Inflammatory macrophage treated with lipopolysaccharide for 4 hours (primary cell): ENCODE data around the gene PPM1M.
"Not testable (repeated sequence)": the region's sequence is repeated elsewhere in the genome, so short reads cannot be mapped to it uniquely, and the experiment has no call there.

Experiments
- DNase-seq: peaks from one replicate; pipeline ENCODE4 v3.0.0-alpha.2; 2020

The PPM1M gene

DNA sequence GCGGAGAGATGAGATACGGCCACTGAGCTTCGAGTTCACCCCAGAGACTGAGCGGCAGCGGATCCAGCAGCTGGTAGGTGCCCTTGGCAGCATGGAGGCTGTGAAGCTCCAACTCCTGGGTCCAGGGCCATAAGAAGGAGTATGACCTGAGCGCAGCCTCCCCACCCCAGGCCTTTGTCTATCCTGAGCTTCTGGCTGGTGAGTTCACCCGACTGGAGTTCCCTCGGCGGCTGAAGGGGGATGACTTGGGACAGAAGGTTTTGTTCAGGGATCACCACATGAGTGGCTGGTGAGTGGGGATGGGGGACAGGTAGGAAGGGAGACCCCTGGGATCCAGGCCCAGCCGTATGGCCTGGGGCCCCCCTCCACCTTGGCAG, 2.6 kb downstream of the PPM1M start:
- DNase-seq: no peak

GRCh38 chr3:52248816-52249547, 3.4 kb downstream of the PPM1M start:
- DNase-seq: no peak

GRCh38 chr3:52249683-52250082, 4.1 kb downstream of the PPM1M start:
- DNase-seq: no peak

- no peak for DNase-seq
These were observed 4.6 kb downstream of the PPM1M start for GRCh38 chr3:52250122-52250521.

DNA sequence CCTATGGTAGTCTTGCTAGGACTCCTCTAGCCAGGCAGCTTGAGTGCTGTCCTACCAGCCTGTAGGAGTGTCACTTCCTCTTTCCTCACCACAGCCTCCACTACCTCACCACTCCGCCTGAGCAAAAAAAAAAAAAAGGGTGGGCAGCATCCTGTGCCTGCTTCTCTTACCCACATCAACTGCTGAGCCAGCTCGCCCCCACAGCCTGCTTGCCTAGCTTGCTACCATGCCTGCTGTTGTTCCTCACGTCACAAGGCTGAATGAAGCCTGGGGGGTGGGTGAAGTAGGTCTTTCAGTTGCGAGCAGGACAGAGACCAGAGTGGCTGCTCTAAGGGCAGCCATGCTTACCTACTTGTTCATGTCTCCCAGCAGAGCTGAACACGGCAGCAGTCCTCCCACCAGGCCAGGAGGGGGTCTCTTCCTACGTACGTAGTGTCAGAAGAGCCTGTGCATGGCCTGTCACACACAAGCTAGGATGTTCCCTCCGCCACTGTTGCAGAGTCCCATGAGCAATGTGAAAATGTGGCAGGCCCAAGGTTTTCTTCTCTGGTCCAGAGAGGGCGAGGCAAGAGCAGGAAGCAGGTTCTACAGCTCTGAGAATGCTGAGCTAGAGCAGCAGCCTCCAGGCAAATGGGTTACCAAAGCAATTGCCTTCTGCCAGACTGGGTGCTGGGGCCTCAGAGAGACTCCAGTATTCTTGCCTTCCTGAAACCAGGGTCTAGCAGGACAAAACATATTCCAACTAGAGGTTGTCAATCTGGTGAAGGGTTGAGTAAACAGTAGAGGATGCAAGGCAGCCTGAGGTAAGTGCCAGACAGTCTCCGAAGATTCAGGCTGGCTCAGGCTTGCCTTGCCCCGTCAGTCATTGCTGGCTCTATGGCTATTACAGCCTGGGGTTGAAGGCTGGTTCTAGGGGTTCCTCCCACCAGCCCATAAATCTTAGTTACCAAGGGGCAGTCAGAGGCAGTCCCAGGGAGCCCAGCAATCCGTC, 8.1 kb downstream of the PPM1M start:
- peak; percentile 95 for DNase-seq

GRCh38 chr3:52254608-52255007, 9.0 kb downstream of the PPM1M start:
- DNase-seq: no peak

- DNase-seq: no peak
These were observed 10.6 kb downstream of the PPM1M start for GRCh38 chr3:52256159-52256558.

- DNase-seq: no peak
These were observed 11.1 kb downstream of the PPM1M start for GRCh38 chr3:52256622-52257021.

DNA sequence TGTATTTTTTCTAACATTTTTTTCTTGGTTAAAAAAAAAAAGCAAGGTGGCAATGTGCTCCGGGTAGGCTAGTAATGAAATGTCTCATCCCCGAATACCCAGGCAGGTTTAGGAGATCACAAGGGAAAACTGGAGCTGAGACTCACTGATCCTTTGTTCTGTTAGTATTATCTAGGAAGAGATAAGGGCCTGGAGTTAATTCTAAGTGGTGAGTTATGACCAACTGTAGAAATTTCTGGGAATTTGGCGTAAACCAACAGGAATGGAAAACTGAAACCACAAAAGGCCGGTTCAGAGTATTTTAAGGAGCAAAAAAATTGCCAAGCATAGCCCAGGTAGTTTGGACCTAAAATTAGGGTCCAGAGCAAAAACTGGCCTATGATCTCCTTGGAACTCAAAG, 12.4 kb downstream of the PPM1M start:
- no peak for DNase-seq

DNA sequence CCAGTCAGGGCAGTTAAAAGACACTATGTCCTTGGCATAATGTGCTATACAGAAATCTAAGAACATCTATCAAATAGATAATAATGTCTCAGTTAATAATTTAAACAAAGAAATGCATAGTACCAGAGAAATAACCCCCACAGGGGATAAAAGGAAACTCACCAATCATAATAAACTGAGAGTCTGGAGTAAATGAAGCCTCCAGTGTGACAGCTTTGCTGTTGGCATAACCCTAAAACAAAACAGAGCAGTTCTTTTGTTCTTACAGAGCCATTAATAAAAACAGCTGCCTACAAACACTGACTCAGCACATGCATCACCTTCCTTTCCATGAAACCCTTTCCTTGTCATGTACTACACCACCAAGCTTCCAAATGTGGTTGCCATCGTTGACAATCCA, 13.5 kb downstream of the PPM1M start:
- no peak for DNase-seq

DNA sequence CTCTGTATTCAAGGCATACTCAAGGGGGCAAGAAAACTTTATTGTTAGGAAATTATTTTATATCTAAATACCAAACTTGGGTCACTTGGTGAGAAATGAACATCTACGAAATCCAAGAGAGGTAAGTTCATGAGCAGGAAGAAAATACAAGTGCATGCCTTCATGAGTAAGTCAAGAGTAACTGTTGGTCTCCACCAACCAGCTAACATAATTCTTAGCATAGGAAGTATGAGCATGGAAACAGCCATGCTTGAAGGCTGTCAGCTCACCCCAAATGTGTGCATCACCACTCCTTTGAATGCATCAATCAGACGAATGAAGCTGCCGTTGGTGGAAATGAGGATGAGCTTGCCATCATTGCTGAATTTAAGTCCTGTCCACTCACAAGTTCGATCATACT, 13.9 kb downstream of the PPM1M start:
- DNase-seq: no peak

- no peak for DNase-seq
These were observed 16.9 kb downstream of the PPM1M start for GRCh38 chr3:52262447-52262846.

DNA sequence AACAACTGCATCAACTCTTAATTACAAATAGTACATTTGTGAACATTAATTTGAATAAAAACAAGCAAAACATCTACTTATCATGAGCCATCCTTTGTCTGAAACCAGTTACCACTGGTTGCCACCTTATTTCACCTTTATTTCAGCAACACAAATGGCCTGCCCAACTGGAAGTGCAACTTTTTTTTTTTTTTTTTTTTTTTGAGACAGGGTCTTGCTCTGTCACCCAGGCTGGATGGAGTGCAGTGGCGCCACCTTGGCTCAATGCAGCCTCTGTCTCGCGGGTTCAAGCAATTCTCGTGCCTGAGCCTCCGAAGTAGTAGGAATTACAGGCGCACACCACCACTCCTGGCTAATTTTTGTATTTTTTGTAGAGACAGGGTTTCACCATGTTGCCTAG, 19.8 kb downstream of the PPM1M start:
- DNase-seq: no peak

DNA sequence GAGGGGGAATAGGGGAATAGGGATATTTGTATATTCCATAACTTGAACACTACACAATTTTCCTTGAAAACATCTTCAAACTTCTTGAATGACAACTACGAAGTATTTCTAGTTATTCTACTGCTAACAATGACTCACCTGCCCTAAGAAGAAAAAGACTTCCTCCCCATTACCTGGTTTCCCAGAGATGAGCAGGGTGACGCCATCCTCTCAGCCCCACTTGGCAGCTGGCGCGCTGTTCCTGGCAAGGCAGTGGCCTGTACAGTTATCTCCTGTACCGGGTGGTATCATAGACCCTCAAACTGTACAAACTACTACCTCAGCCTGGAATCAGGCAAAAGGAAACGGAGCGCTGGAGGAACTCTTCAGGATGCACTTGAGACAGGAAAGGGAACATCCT, 22.5 kb downstream of the PPM1M start:
- no peak for DNase-seq

DNA sequence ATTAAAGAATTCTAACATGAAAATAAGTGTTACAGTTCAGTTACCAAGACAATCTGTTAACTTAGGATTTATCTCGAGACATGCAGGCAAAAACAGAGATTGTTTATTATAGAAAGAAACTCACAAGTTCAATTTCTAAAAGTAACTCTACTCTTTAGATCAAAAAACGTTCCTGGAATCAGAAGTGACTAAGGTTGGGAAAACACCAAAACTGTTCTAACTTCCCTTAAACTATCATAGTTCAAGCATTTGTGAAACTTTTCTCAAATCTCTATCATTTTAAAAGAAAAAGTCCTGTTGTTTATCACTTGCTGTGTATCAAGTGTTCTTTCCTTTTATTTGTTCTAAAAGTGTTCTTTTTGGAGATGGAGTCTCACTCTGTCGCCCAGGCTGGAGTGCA, 24.2 kb downstream of the PPM1M start:
- DNase-seq: peak; percentile 71

DNA sequence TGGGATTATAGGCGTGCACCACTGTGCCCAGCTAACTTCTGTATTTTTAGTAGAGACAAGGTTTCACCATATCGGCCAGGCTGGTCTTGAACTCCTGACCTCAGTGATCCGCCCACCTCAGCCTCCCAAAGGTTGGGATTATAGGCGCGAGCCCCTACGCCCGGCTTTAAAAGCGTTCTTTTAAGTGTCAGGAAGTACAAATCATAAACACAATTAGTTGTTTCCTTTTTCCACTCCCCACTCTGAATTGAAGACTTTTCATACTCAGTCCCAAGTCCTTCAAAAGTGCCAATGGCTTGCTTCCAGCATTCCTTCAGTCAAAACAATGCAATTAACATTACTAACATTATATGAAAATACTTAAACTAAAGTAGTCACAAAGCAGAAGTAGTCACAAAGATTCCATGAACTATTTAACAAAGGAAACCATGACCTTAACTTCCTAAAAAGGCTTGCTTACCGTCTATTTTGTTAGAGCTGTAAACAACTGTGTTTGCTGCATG, 24.7 kb downstream of the PPM1M start:
- peak; percentile 64 for DNase-seq

GRCh38 chr3:52272172-52272571, 26.6 kb downstream of the PPM1M start:
- DNase-seq: not testable (repeated sequence)

DNA sequence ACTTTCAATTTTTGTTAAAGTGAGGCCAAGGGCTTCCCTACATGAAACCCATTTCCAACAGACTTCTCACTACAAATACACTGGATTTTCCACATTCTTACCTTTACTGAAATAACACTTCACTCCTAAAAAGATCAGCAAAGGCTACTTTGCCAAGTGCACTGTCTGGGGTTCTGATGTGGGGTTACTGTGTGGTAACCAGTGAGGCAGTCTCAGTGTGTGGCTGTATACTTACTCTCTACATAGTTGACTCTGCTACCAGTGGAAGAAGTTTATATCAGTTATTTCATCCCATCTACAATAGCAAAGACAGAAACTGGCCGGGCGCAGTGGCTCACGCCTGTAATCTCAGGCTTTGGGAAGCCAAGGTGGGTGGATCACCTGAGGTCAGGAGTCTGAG, 27.3 kb downstream of the PPM1M start:
- DNase-seq: no peak

GRCh38 chr3:52274781-52275180, 29.2 kb downstream of the PPM1M start:
- DNase-seq: not testable (repeated sequence)

- DNase-seq: peak; percentile 71
These were observed 31.8 kb downstream of the PPM1M start for GRCh38 chr3:52277071-52277964.

DNA sequence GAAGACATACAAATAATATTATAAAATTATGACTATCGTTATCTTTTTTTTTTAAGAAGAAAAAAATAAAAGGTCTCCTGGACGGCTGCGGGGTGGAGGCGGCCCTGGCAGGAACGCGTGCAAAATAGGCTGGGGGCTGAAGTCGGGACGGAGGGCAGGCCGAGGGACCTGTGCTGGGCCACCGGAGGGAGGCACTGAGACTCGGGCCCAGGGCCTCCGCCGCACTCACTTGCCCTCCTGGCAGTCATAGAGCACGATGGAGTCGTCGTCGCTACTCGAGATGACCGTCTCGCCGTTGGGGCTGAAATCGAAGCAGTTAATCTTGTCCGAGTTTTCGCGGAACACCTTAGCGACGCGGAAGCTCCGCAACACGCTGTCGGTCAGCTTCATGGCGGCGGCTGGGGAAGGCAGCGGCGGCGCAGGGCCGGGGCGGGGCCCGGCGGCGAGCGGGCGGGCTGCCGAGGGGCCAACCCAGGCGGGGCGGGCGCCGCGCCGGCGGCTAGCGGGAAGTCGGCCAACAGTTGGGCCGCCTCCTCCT, 32.5 kb downstream of the PPM1M start:
- DNase-seq: peak; percentile 57

- peak; percentile 96 for DNase-seq
These were observed 33.0 kb downstream of the PPM1M start, which contains the start of gene WDR82 for GRCh38 chr3:52278510-52279069. Gene WDR82, minus strand, starts transcription at chr3:52278649. Its CDS starts 288 bp downstream, at chr3:52278361.
